Nephron progenitor cell (in vitro differentiated cells): ENCODE results near the gene CBARP.

Source experiments
- DNase-seq: peaks from one replicate; pipeline ENCODE4 v3.0.0; 2021
- H3K27ac Mint-ChIP-seq: 2 replicates; pipeline ENCODE4 v1.8.0; 2021; ENCODE audit warnings: mild to moderate bottlenecking, moderate library complexity, mixed read lengths
- H3K27me3 Mint-ChIP-seq: 2 replicates; pipeline ENCODE4 v1.8.0; 2021; ENCODE audit warnings: mild to moderate bottlenecking, low read depth, mixed read lengths; ENCODE audit not compliant: poor library complexity
- H3K36me3 Mint-ChIP-seq: 2 replicates; pipeline ENCODE4 v1.8.0; 2021; ENCODE audit warnings: low read depth, mixed read lengths
- H3K4me1 Mint-ChIP-seq: 2 replicates; pipeline ENCODE4 v1.8.0; 2021; ENCODE audit warnings: mixed read lengths
- H3K4me3 Mint-ChIP-seq: 2 replicates; pipeline ENCODE4 v1.8.0; 2021; ENCODE audit warnings: mild to moderate bottlenecking, moderate library complexity, mixed read lengths
- H3K9me3 Mint-ChIP-seq: 2 replicates; pipeline ENCODE4 v1.8.0; 2021; ENCODE audit warnings: mild to moderate bottlenecking, moderate library complexity, mixed read lengths
- CTCF ChIP-seq: fragments of 200-600 bp; sonication (generic); IDR thresholded peaks from 2 replicates; pipeline ENCODE4 v1.5.0; 2021; ENCODE audit warnings: antibody characterized with exemption

The CBARP gene

GRCh38 chr19:1229924-1230782, 7.7 kb downstream of the CBARP start:
- Mint-ChIP-seq H3K4me3 (no peak overlapping the region), H3K27me3 (no peaks in the 10 kb centered on the region), H3K9me3 (no peaks in the 10 kb centered on the region), H3K36me3 (peaks cover 5% of the 10 kb centered on the region), H3K4me1 (peaks cover 15% of the 10 kb centered on the region), H3K27ac (no peak overlapping the region)
- TF ChIP-seq CTCF: no peak
- no peak for DNase-seq

- no peaks in the 10 kb centered on the region for H3K9me3 Mint-ChIP-seq
- no peak overlapping the region for H3K27ac Mint-ChIP-seq
- H3K4me3 Mint-ChIP-seq: no peak overlapping the region
- peaks cover 5% of the 10 kb centered on the region for H3K36me3 Mint-ChIP-seq
- H3K27me3 Mint-ChIP-seq: no peaks in the 10 kb centered on the region
- no peak for DNase-seq
- TF ChIP-seq CTCF: no peak
- peaks cover 15% of the 10 kb centered on the region for H3K4me1 Mint-ChIP-seq
Measured at GRCh38 chr19:1229056-1229923, 8.5 kb downstream of the CBARP start.

- H3K27me3 Mint-ChIP-seq: no peaks in the 10 kb centered on the region
- TF ChIP-seq CTCF: no peak
- H3K27ac Mint-ChIP-seq: no peak overlapping the region
- no peak overlapping the region for H3K4me3 Mint-ChIP-seq
- DNase-seq: no peak
- peaks cover 15% of the 10 kb centered on the region for H3K4me1 Mint-ChIP-seq
- no peaks in the 10 kb centered on the region for H3K9me3 Mint-ChIP-seq
- H3K36me3 Mint-ChIP-seq: peaks cover 5% of the 10 kb centered on the region
Measured at GRCh38 chr19:1228161-1228957, 9.4 kb downstream of the CBARP start.

- no peaks in the 10 kb centered on the region for H3K27me3 Mint-ChIP-seq
- TF ChIP-seq CTCF: no peak
- H3K4me3 Mint-ChIP-seq: no peak overlapping the region
- peaks cover 13% of the 10 kb centered on the region for H3K4me1 Mint-ChIP-seq
- no peak for DNase-seq
- H3K27ac Mint-ChIP-seq: no peak overlapping the region
- H3K36me3 Mint-ChIP-seq: peaks cover 5% of the 10 kb centered on the region
- no peaks in the 10 kb centered on the region for H3K9me3 Mint-ChIP-seq
Measured at GRCh38 chr19:1227304-1228054, 10.3 kb downstream of the CBARP start.

GRCh38 chr19:1226522-1227303, 11.1 kb downstream of the CBARP start:
- Mint-ChIP-seq H3K27ac (no peak overlapping the region), H3K27me3 (no peaks in the 10 kb centered on the region), H3K4me1 (peaks cover 5% of the 10 kb centered on the region), H3K9me3 (no peaks in the 10 kb centered on the region), H3K4me3 (no peak overlapping the region), H3K36me3 (peaks cover 5% of the 10 kb centered on the region)
- no peak for DNase-seq
- no peak for TF ChIP-seq CTCF
